Activated naive CD8-positive, alpha-beta T cell treated with anti-CD3 and anti-CD28 coated beads, Interleukin-2, amount 50 U/mL, for 16 hours (primary cell): Measurements from ENCODE around the gene C1orf50.
"Not testable (repeated sequence)": the region's sequence is repeated elsewhere in the genome, so short reads cannot be mapped to it uniquely, and the experiment has no call there.

Source experiments
- DNase-seq: peaks from one replicate; pipeline ENCODE4 v3.0.0-alpha.2; 2020; ENCODE audit warnings: low read depth, low spot score

C1orf50 gene

DNA sequence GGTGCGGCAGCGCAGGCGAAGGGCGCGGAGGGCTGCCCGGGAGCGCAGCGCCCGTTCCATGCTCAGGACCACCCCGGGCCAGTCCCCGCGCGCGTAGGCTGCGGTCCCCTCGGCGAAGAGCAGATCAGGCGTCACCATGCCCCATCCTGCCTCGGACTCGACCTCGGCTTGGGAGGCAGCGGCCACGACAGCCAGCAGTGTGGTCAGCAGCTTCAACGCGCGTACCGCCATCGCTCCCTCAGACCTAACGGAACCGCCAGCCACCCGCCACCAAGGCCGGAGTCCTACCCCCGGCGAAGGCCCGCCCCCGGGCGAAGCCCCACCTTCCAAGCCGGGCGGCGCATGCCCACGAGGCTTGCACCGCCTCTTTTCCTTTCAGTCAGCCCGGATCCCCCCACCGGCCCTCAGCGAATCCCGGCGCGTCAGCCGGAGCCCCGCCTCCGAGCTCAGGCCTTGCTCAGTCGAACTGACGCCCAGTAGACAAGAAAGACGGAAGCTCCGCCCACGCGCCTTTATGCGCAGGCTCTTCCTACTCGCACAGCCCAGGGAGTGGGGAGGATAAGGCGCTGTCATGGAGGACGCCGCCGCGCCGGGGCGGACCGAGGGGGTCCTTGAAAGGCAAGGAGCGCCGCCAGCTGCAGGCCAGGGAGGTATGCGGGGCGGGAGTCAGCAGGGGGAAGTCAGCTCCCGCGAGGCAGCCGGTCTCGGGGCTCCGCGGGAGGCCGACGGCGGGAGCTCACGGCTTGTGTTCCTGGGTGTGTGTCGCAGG is at the start of gene C1orf50, which contains the start of gene P3H1:
C1orf50 (plus strand) TSS at position 509 of the 769 bp plus-strand sequence; CDS start at position 572, 63 bp downstream.
P3H1 (minus strand) TSS at position 288 of the 769 bp plus-strand sequence; CDS start at position 231, 57 bp downstream.
- DNase-seq = peak; percentile 99

DNA sequence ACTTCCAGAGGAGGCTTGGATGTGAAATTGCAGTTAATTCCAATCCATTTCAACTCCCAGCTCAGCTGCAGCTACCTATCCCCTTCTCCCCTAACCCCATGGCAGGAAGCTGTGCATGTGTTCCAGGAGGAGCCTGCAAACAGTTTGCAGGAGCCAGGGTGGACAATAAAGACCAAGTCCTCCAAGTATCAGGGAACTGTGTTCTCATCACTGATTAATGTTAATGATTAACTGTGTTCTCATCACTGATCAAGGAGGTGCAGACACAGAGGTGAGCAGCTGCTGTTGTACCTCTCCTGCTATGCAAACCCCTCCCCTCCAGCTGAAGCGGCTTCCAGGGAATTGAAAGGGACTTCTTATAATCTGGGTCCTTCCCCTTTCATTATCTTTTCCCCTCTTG is 46.2 kb upstream of the C1orf50 start:
- DNase-seq = no peak

DNA sequence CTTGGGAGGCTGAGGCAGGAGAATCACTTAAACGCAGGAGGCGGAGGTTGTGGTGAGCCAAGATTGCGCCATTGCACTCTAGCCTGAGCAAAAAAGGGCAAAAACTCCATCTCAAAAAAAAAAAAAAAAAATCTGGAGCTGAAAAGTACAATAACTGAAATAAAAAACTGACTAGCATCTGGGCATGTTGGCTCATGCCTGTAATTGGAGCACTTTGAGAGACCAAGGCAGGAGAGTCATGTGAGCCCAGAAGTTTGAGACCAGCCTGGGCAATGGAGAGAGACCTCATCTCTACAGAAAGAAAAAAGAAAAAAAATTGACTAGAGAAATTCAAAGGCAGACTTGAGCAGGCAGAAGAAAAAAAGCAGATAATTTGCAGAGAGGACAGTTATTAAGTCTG is 45.1 kb upstream of the C1orf50 start:
- DNase-seq = no peak

DNA sequence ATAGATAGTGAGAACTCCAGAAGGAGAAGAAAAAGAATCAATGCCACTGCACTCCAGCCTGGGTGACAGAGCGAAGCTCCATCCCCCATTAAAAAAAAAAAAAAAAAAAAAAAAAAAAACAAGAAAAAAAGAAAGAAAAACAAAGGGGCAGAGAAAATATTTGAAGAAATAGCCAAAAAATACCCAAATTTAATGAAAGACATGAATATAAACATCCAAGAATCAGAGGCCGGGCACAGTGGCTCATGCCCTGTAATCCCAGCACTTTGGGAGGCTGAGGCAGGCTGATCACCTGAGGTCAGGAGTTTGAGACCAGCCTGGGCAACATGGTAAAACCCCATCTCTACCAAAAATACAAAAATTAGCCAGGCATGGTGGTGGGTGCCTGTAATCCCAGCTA is 44.6 kb upstream of the C1orf50 start:
- DNase-seq = not testable (repeated sequence)

DNA sequence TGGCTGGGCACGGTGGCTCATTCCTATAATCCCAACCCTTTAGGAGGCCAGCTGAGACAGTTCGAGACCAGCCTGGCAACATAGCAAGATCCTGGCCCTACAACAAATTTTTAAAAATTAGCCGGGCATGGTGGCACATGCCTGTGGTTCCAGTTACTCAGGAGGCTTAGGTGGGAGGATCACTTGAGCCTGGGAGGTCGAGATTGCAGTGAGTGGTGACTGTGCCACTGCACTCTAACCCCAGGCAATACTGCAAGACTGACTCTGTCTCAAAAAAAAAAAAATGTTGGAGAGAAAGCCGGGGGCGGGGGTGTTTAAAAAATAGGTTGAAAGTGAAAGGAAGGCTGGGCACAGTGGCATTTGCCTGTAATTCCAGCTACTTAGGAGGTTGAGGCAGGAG is 43.5 kb upstream of the C1orf50 start:
- no peak for DNase-seq

DNA sequence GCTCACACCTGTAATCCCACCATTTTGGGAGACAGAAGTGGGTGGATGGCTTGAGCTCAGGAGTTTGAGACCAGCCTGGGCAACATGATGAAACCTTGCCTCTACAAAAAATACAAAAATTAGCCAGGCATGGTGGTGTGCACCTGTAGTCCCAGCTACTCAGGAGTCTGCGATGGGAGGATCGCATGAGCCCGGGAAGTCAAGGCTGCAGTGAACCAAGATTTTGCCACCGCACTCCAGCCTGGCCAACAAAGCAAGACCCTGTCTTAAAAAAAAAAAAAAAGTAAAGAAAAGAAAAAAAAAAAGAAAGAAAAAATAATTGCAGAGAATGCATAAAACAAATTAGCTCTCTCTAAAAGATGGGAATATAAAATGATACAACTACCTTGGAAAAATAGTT is 41.2 kb upstream of the C1orf50 start:
- not testable (repeated sequence) for DNase-seq

DNA sequence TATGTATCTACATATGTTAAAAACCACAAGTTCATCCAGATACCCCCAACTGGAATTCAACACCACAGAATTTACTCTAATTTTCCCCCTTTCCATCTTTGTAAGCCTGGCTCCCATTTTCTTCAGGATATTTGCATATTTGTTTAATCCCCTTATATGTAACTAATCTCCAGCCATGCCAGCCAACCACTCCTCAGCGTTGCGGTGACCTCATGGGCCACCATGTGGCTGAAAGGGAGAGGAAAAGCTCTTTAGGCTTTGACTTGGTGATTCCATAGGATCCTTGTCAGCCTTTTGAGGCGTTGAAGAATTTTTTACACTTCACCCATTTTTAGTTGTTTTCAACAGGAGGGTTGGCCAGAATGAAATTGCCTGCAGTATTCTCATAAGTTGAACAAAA is 37.0 kb upstream of the C1orf50 start:
- DNase-seq = no peak

DNA sequence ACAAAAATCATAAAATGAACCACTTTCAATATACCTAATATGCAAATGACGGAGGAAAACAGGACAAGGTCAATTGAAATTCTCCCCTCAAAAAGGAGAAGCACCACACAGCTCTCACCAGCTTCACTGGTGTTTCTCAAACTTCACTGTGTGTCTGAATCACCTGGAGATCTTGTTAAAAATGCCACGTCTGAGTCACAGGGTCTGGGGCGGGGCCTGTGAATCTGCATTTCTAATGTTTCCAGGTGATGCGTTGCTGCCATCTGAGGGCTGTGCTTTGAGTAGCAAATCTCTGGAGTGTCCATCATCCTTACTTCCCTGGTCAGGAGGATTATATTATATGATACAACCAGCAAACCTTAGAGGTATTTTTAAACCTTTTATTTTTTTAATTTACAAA is 36.1 kb upstream of the C1orf50 start:
- no peak for DNase-seq

DNA sequence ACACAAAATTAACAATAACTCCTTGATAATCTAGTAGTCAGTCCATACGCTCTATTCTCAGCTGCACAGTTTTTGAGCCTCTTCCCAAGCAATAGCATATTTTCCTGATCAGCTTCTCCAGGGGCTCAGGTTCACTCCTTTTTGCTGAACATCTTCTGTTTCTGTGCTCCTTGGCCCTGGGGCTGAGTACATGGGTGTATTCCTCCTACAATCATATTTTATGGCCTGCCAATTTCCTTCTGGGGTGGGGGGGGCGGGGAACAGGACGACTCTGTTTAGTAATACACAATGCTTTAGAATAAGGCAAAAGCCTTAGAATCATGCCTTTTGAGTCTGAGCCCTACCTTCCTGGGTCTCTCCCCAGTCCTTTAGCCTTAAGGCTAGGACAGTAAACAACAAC is 35.5 kb upstream of the C1orf50 start:
- no peak for DNase-seq

DNA sequence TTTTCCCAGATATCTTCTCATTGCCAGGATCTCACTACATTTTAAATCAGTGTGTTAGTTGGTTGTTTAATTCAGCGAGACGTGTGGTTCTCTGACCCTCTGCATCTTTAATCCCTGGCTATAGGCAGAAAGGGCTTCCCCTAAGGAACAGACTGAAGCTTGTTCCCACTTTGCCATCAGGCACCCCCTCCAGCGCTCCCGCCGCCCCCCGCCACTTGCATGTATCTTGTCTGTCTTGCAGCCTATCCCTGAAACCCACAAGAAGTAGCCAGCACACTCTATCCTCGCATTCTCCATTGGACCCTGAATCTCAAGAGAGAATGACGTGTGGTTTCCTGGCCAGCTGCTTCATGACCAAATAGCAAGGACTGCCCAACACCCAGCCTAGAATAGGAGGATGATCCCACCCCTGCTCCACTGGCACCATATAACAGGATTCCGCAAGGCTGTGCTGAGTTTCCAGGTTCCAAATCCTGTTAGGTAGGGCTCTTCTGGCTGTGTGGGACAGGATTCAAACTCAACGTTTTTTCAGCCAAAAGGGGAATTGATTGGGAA is 34.8 kb upstream of the C1orf50 start:
- DNase-seq = no peak

DNA sequence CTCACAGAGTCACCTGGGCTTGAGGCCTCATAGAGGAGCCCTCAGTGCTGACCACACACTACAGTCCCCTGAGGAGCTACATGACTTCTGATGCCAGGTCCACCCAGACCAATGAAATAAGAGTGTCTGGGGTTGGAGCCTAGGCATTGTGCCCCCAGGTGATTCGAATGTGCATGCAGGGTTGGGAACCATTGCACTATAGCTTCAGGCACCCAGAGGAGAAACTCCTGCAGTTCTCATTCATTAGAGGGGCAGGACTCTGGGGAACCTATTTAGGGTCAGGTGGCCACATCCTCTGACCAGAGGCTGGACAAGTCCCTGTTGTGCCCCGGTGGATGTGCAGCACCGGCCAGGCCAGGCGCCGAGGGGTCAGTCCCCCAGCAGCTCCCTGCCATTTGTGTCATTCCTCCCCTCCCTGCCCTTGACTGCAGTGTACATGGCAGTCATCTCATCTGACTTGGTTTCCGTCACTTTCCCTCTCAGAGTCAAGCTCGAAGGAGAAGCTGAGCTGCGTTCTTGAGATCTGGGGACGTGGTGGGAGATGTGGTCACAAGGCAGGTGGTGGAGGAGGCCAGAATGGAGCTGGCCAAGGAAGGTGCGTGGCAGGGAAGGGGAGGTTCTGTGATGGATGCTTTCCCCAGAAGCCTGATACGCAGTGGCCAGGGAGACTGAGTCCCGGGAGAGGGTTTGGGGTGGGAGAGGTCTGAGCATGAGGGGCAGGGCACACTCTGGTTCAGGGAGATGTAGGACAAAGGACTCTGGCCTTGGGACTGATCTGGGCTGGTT is 33.4 kb upstream of the C1orf50 start:
- DNase-seq = no peak

DNA sequence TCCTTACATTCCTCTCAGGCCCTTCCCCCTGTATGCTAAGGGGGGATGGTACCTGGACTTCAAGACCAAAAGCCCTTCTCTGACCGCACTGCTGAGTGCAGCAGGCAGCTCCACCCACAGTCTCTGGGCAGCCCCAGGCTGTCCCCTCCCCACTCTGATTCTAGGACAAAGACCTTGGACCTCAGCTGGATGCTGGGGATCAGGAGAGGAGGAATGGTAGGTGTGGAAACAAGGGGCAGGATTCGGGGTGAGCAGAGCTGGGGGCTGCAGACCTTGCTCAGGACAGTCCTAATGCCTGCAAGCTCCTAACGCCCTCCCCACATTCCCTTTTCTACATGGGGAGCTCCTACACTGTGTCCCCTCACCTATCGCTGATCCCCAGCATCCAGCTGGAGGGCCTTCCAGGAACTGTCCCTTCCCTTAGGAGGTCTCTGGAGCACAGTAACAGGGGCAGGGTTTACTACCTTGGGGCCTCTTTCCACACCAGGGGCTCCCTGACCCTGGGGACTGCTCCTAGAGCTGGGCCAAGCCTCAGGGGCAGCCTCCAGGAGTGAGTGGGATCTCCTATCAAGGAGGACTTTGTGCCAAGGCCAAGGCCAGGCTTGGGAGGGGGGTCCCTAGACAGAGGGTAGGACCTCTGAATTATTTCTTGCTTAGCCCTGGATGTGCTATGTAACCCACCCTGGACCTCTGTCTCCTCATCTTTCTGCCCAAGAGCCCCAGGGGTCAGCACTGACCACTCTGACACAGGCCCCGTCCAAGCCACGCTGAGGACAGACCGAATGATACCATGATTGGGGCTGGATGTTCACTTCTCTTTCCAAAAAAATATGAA is 32.6 kb upstream of the C1orf50 start:
- DNase-seq = no peak

DNA sequence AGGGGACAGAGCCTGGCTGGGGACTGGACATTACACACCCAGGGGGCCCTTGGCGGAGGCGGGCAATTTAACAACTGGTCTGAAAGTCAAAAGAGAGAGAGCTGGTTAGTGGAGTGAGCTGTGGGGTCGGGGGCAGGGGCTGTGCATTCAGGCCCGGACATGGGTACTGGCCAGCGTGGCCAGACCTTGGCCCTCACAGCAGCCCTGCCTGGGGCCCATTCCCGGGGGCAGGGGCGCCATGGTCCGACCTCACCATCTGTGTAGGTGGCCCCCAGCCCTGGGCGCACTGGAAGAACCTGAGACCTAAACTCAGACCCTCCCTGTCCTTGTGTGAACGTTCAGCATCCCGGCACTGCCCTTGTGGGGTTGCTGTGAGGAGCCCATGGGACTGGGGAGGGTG is 32.0 kb upstream of the C1orf50 start:
- no peak for DNase-seq

DNA sequence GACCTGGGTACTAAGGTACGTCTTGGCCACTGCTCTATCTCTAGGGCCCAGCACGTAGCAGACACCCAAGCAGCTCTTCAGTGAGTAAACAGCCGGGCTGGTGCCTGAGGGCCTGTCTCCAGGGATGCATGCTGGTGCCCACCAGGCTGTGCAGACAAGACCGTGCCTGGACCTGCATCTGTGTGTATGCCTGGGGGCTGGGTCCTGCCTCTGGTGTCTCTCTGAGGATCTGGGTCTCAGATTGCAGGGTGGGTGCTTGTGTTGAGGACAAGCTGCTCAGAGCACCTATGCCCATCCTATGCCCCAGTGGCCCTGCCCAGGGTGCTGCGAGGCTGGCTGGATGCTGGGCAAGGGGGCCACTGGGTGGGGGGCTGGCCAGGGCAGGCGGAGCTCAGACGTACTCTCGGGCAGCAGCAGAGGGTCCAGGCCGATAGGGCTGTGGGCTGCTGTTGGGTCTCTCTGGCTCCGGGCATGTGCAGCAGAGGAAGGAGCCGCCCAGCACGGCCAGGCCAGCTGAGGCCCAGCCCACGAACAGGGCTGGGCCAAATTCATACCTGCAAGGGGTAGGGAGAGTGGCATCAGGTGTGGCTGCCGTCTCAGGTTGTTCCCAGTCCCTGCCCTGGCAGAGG is 31.5 kb upstream of the C1orf50 start:
- DNase-seq = no peak

DNA sequence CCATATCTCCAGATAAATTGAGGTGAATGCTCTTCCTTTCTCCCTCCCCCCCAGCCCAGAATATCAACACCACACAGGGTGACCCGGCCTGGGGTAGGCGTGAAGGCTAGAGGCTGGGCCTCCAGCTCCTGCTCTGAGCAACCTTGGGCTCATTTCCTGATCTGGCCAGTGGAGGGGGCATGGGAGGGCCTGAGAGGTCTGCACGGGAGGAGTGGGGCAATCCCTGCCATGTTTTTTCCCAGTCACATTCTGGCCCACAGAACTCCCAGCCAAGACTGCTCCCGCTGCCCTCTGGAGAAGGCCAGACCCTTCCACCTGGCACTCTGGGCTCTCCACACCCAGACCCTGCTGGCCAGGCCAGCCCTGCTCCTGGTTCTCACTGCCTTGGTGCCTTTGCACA is 30.9 kb upstream of the C1orf50 start:
- DNase-seq = no peak

DNA sequence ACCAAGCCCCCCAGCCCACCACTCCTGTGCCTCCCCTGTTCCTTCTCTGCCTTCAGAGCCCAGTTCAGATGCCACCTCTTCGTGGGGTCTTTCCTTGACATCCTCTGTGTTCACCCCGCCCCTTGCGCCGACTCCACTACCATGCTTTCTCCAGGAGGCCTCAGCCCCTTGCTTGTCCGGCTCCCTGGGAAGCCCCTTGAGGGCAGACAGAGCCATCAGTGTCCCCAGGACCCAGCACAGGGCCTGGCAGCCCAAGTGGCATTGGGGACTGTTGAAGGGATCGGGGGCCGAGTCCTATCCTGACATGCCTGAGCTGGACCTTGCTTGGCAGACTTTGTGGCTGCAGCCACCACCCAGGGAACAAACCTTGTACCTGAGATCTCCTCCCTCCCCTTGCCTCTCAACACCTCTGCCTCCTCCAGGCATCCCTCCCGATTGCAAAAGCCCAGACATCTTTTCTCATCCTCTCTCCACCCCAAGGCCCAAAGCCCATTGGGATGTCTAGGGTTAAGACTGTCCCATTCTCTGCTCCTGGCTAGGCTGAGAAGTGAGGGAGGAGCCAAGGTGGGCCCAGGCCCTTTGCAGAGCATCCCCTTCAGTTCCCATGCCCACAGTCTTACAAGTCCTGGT is 30.4 kb upstream of the C1orf50 start:
- DNase-seq = no peak

DNA sequence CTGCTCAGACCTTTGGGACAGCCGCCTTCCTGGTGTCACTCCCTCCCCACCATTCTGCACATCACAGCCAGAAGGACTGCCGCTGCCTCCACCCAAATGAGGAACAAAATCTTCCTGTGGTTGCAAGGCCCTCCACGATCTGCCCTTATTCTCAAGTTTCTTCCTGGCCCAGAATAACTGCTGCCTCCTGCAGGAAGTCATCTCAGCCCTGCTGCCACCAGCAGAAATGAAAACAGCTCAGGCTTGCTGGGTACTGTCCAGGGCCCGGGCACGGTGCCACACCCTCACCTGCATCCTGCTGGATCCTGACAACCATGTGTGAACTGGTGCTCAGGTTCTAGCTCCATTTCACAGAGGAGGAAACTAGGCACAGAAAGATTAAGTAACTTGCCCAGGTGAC is 29.8 kb upstream of the C1orf50 start:
- no peak for DNase-seq

DNA sequence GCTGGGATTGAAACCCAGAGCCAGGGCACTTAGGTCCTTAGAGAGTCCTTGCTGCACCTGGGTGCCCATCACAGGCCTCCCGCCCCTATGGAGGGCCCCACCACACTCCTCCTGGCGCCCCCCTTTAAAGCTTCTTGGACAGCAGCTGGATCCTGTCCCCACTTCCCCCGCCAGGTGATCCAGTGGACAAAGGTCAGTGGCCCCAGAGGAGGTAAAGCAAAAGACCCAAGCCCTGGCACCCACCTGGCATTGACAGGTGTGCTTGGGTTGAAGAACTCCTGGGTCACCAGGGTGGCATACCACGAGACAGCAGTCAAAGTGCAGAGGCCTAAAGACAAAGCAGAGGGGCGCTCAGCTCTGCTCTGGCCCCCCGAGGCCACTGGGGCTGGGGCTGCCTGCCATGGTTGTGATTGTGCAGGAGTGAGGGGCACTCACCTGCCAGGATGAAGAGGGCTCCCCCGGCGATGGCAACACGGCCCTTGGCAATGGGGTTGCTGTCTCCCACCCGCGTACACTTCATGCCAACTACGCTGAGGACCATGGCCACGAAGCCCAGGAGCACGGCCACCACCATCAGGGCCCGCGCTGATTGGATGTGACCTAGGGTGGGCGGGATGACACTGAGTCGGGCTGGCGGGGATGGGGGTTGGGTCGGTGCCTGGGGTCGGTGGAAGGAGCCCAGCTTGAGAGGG is 28.9 kb upstream of the C1orf50 start:
- no peak for DNase-seq

DNA sequence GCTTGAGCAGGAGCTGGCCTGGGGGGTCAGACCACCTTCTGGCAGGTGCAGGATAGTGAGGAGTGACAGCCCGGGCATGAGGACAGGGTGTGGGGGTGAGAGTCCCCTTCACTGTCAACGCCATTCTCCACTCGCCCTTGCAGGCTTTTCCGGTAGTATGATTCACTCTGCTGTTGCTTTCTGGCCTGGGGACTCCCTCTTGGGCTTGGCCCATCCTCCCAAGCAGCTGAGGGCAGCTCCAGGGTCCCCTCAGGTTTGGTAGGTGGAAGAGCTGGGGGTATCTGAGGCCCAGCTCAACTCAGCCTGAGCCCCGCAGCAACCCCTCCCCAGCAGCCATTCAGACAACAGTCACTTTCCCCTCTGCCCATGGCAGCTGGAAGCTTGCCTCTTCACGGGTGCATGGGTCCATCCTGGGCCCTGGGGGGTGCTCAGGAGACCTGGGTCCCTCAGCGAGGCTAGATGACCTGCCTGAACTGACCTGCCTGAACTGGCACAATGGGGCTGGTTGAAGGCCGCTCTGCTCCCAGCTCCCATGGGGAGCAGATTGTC is 28.3 kb upstream of the C1orf50 start:
- no peak for DNase-seq
